IPS-18a (cell line): ENCODE results near the gene TRIM7.
A peak's percentile ranks its signal among the peaks of the same experiment; 100 is the strongest.
"Not testable (repeated sequence)": the region's sequence is repeated elsewhere in the genome, so short reads cannot be mapped to it uniquely, and the experiment has no call there.

Source experiments
- H3K27ac ChIP-seq: one replicate; pipeline ENCODE4 v1.5.1; 2013; ENCODE audit warnings: low read length
- H3K27me3 ChIP-seq: one replicate; pipeline ENCODE4 v1.6.1; 2013; ENCODE audit warnings: mild to moderate bottlenecking, low read length; ENCODE audit not compliant: control insufficient read depth, insufficient read depth
- H3K36me3 ChIP-seq: one replicate; pipeline ENCODE4 v1.6.1; 2013; ENCODE audit warnings: low read depth, low read length; ENCODE audit not compliant: control insufficient read depth
- H3K4me1 ChIP-seq: one replicate; pipeline ENCODE4 v1.6.1; 2013; ENCODE audit warnings: low read depth, low read length; ENCODE audit not compliant: control insufficient read depth
- H3K4me3 ChIP-seq: one replicate; pipeline ENCODE4 v1.5.1; 2013; ENCODE audit warnings: low read length
- H3K9ac ChIP-seq: one replicate; pipeline ENCODE4 v1.6.1; 2013; ENCODE audit warnings: mild to moderate bottlenecking, low read length, moderate library complexity
- H3K9me3 ChIP-seq: one replicate; pipeline ENCODE4 v1.6.1; 2013; ENCODE audit warnings: low read depth, low read length; ENCODE audit not compliant: control insufficient read depth

TRIM7 gene

GRCh38 chr5:181187500-181188213 is 17.3 kb downstream of the TRIM7 start:
- H3K9ac ChIP-seq, result peak overlapping the region; percentile 45
- no peak overlapping the region for H3K27ac ChIP-seq
- H3K36me3 ChIP-seq, result no peaks in the 10 kb centered on the region
- peaks cover 5% of the 10 kb centered on the region for H3K4me1 ChIP-seq
- H3K27me3 ChIP-seq, result peaks cover 30% of the 10 kb centered on the region
- H3K4me3 ChIP-seq, result peak overlapping the region; percentile 80
- H3K9me3 ChIP-seq, result no peaks in the 10 kb centered on the region

DNA sequence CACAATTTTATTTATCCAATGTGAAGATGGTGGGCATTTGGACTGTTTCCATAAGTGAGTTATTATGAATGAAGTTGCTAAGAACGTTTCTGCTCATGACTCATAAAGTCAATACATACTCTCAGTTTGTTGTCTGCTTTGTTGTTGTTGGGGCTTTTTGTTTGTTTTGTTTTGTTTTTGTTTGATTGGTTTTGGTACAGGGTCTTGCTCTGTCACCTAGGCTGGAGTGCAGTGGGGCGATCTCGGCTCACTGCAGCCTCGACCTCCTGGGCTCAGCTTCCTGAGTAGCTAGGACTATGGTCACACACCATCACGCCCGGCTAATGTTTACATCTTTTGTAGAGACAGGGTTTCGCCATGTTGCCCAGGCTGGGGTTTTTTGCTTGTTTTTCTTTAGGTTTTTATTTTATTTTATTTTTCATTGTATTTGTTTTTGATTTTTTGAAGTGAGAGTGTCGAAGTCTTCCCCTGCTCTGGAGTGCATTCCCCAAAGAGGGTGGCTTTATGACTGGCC is 18.0 kb downstream of the TRIM7 start:
- Histone ChIP-seq H3K9me3 (no peaks in the 10 kb centered on the region), H3K4me3 (peak overlapping the region; percentile 80), H3K9ac (no peak overlapping the region), H3K4me1 (peaks cover 5% of the 10 kb centered on the region), H3K27ac (no peak overlapping the region), H3K36me3 (no peaks in the 10 kb centered on the region), H3K27me3 (peaks cover 26% of the 10 kb centered on the region)

DNA sequence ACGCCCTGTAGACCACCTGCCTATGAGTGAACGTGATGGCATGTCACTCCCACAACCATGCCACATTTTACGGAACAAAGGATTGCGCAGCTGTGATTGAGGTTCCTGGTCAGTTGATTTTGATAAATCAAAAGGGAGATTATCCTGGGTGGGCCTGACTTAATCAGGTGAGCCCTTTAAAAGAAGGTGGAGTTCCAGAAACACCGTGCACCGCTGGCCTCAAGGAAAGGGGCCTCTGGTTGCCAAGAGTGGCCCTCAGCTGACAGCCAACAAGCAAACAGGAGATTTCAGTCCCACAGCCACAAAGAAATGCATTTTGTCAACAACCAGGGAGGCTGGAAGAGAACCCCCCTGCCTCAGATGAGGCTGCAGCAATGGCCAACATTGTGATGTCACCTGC is 19.0 kb downstream of the TRIM7 start:
- no peaks in the 10 kb centered on the region for H3K9me3 ChIP-seq
- H3K4me3 ChIP-seq, result no peak overlapping the region
- no peak overlapping the region for H3K27ac ChIP-seq
- no peak overlapping the region for H3K9ac ChIP-seq
- H3K4me1 ChIP-seq, result peaks cover 5% of the 10 kb centered on the region
- no peaks in the 10 kb centered on the region for H3K36me3 ChIP-seq
- peaks cover 22% of the 10 kb centered on the region for H3K27me3 ChIP-seq

- Histone ChIP-seq H3K4me1 (peaks cover 5% of the 10 kb centered on the region), H3K27ac (no peak overlapping the region), H3K4me3 (no peak overlapping the region)
Measured at GRCh38 chr5:181185560-181185959, 19.4 kb downstream of the TRIM7 start.

DNA sequence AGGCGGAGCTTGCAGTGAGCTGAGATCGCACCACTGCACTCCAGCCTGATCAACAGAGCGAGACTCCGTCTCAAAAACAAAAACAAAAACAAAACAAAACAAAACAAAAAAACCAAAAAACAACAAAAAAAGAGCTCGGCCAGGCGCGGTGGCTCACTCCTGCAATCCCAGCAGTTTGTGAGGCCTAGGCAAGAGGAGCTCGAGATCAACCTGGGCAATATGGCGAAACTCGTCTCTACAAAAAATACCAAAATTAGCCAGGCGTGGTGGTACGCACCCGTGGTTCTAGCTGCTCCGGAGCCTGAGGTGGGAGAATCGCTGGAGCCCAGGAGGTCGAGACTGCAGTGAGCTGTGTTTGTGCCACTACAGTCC is 20.2 kb downstream of the TRIM7 start:
- Histone ChIP-seq H3K4me1 (no peaks in the 10 kb centered on the region), H3K4me3 (no peak overlapping the region), H3K27me3 (peaks cover 10% of the 10 kb centered on the region), H3K9ac (no peak overlapping the region), H3K36me3 (no peaks in the 10 kb centered on the region), H3K27ac (no peak overlapping the region), H3K9me3 (no peaks in the 10 kb centered on the region)

More at GRCh38 chr5:181185560-181185959, 19.4 kb downstream of the TRIM7 start:
- Histone ChIP-seq H3K36me3 (no peaks in the 10 kb centered on the region), H3K27me3 (peaks cover 17% of the 10 kb centered on the region), H3K9ac (no peak overlapping the region), H3K9me3 (no peaks in the 10 kb centered on the region)

- H3K36me3 ChIP-seq, result no peaks in the 10 kb centered on the region
- H3K4me1 ChIP-seq, result no peaks in the 10 kb centered on the region
- H3K9ac ChIP-seq, result no peak overlapping the region
- H3K9me3 ChIP-seq, result no peaks in the 10 kb centered on the region
- no peaks in the 10 kb centered on the region for H3K27me3 ChIP-seq
- no peak overlapping the region for H3K4me3 ChIP-seq
- H3K27ac ChIP-seq, result no peak overlapping the region
Measured at GRCh38 chr5:181182651-181183050, 22.3 kb downstream of the TRIM7 start.

DNA sequence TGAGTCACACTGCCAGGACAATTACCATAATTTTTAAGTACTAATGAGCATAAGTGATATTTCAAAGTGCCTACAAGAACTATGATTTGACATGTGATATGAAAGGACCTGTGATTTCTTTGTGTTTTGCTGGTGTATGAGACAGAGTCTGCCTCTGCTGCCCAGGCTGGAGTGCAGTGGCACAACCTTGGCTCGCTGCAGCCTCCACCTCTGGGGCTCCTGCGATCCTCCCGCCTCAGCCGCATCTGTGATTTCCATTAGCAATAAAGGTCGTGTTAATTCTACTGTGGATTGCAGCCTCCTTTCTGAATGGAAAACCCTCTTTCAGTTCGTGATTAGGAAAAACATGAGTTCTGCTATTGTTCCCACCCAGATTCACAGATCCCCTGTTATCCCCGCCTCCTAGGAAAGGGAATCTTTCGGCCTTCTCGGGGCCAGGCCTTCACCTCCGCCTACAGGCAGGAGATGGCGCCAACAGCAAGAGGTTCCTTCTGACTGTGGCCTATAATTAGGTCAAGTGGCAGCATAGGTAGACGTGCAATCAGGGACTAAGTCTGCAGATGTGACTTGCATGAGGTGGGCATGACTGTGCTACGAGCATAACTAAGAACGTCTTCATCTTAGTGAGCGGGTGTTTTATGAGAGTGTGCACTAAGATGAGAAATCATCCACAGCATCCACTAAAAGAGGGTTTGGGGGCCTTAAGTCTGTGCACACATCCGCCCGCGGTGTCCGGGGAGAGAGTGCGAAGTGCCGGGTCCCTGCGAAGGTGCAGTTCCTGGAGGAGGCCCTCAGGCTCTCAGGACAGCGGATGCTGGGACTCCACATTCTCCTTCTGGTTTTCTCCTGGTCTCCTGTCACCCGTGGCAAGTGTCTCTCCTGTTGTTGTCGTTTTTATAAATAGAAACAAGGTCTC is 23.1 kb downstream of the TRIM7 start:
- Histone ChIP-seq H3K27me3 (no peaks in the 10 kb centered on the region), H3K9ac (no peak overlapping the region), H3K36me3 (no peaks in the 10 kb centered on the region), H3K9me3 (no peaks in the 10 kb centered on the region), H3K27ac (no peak overlapping the region), H3K4me1 (no peaks in the 10 kb centered on the region), H3K4me3 (no peak overlapping the region)

- H3K9ac ChIP-seq, H3K4me3 ChIP-seq, H3K4me1 ChIP-seq, H3K36me3 ChIP-seq, H3K9me3 ChIP-seq, H3K27me3 ChIP-seq, H3K27ac ChIP-seq: not testable (repeated sequence)
Measured at GRCh38 chr5:181177559-181177958, 27.4 kb downstream of the TRIM7 start.

- no peak overlapping the region for H3K4me3 ChIP-seq
- peaks cover 6% of the 10 kb centered on the region for H3K4me1 ChIP-seq
- no peaks in the 10 kb centered on the region for H3K36me3 ChIP-seq
- no peak overlapping the region for H3K9ac ChIP-seq
- H3K27me3 ChIP-seq, result peaks cover 20% of the 10 kb centered on the region
- no peaks in the 10 kb centered on the region for H3K9me3 ChIP-seq
- no peak overlapping the region for H3K27ac ChIP-seq
Measured at GRCh38 chr5:181176254-181176952, 28.6 kb downstream of the TRIM7 start.

GRCh38 chr5:181173420-181174342 is 31.3 kb downstream of the TRIM7 start:
- H3K4me3 ChIP-seq, result peak overlapping the region; percentile 66
- H3K27ac ChIP-seq, result no peak overlapping the region
- H3K4me1 ChIP-seq, result peaks cover 6% of the 10 kb centered on the region
- no peaks in the 10 kb centered on the region for H3K9me3 ChIP-seq
- H3K9ac ChIP-seq, result no peak overlapping the region
- no peaks in the 10 kb centered on the region for H3K36me3 ChIP-seq
- H3K27me3 ChIP-seq, result peaks cover 45% of the 10 kb centered on the region
